GM12865 (cell line): ENCODE results near the gene TGM3.

ENCODE experiments used
- DNase-seq: peaks from one replicate; pipeline ENCODE4 v3.0.0; 2010; ENCODE audit warnings: low read depth
- H3K4me3 ChIP-seq: 2 replicates; pipeline ENCODE4 v1.5.1; 2011; ENCODE audit warnings: mild to moderate bottlenecking, low read depth, low read length, control low read depth
- TF ChIP-seq, protein P1 (sequence below): IDR thresholded peaks from 2 replicates; pipeline ENCODE4 v1.5.1; 2011; ENCODE audit warnings: low read length, control low read depth, low read depth, inconsistent platforms; ENCODE audit not compliant: insufficient read depth; ENCODE audit errors: missing control alignments

The TGM3 gene

DNA sequence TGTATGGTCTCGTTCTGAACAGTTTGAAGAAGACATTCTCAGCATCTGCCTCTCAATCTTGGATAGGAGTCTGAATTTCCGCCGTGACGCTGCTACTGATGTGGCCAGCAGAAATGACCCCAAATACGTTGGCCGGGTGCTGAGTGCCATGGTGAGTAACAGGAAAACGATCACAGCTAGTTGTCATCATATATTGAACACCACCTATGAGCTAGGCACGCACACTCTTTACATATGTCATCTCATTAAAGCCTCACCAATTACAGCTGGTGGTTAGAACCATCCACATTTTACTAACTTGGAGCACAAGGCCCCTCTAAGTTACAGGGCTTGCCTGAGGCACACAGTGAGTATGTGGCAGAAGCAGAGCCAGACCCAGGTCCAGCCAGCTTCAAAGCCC lies 17.1 kb downstream of the TGM3 start:
- TF ChIP-seq, protein P1, sequence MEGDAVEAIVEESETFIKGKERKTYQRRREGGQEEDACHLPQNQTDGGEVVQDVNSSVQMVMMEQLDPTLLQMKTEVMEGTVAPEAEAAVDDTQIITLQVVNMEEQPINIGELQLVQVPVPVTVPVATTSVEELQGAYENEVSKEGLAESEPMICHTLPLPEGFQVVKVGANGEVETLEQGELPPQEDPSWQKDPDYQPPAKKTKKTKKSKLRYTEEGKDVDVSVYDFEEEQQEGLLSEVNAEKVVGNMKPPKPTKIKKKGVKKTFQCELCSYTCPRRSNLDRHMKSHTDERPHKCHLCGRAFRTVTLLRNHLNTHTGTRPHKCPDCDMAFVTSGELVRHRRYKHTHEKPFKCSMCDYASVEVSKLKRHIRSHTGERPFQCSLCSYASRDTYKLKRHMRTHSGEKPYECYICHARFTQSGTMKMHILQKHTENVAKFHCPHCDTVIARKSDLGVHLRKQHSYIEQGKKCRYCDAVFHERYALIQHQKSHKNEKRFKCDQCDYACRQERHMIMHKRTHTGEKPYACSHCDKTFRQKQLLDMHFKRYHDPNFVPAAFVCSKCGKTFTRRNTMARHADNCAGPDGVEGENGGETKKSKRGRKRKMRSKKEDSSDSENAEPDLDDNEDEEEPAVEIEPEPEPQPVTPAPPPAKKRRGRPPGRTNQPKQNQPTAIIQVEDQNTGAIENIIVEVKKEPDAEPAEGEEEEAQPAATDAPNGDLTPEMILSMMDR: no peak
- DNase-seq: no peak
- H3K4me3 ChIP-seq: no peak overlapping the region

DNA sequence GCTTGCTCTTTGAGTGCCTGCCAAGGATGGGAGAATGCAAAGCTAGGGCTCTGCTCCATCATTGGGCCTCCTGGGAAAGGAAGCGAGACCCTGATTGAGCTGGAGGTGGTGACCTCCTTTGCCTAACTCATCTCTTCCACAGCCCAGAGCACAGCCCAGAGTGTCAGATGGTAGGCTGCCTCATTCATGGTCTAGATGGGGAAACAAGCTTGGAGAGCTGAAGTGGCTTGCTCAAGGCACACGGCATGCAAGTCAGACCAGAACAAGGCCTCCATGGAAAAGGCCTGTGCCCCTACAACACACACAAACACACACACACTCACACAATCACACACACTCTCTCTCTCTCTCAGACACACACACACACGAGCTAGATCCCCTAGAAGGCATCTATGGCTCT lies 17.5 kb downstream of the TGM3 start:
- TF ChIP-seq, protein P1: no peak
- H3K4me3 ChIP-seq: no peak overlapping the region
- no peak for DNase-seq

DNA sequence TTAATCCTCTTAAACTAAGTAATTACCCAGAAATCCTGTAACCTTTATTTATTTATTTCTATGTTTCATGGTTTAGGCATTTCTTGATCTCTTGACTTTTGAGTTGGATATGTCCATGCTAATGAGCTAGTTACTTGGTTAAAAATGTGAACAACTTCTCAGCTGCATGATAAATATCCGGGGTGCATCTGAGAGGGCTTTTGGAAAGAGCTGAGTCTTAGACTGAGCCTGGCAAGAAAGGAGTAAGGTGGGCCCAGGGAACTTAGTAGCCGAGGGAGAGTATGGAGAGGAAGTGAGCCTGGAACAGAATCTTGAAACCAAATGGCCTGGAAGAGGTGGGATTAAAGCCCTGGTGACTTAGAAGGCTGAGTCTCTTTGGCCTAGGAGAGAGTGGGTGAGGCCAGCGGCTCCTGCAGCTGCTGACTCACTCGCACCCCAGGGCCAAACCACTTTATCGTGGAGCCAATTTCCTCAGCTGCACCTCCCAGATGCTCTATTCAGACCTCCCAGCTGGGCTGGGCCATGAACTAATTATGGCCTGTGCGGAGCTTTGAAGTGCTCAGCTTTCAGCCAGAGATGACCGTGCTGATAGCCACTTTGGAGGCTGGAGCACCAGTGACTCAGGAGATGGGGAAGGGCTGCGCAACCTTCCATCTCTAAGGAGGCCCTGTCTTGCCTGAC lies 19.1 kb downstream of the TGM3 start:
- TF ChIP-seq, protein P1: no peak
- no peak overlapping the region for H3K4me3 ChIP-seq
- no peak for DNase-seq

- no peak overlapping the region for H3K4me3 ChIP-seq
- DNase-seq: no peak
- TF ChIP-seq, protein P1: no peak
These were observed 19.6 kb downstream of the TGM3 start for GRCh38 chr20:2315440-2315778.

DNA sequence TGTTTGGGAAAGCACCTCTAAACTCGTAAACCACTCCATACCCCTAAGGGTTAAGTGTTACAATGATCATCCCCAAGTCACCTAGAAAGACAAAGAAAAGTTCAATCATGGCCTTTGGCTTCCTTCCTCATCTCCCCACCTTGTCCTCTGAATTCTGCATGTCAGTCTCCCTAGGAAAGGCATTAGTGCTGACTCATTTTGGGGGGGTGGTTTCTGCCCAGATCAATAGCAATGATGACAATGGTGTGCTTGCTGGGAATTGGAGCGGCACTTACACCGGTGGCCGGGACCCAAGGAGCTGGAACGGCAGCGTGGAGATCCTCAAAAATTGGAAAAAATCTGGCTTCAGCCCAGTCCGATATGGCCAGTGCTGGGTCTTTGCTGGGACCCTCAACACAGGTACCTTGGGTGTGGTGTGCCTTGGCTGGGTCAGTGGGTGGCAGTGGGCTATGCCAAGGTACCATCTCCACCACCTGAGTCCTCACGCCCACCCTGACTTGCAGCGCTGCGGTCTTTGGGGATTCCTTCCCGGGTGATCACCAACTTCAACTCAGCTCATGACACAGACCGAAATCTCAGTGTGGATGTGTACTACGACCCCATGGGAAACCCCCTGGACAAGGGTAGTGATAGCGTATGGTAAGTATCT lies 21.2 kb downstream of the TGM3 start:
- TF ChIP-seq, protein P1: no peak
- DNase-seq: no peak
- no peak overlapping the region for H3K4me3 ChIP-seq

- DNase-seq: no peak
- no peak overlapping the region for H3K4me3 ChIP-seq
- TF ChIP-seq, protein P1: no peak
These were observed 25.2 kb downstream of the TGM3 start for GRCh38 chr20:2320813-2321658.
